Measurements from ENCODE around the gene TNFRSF11A. TPM values are rescaled to one million over a fixed set of nuclear protein-coding genes. Genes with fewer than 3 reads are reported as not detected.

The TNFRSF11A gene
- total RNA-seq, 5 donors from 2014 or later (not counting 1 experiment from before 2014, with no cell fraction given): 0.41 to 4.6 (median 1.2) TPM

DNA sequence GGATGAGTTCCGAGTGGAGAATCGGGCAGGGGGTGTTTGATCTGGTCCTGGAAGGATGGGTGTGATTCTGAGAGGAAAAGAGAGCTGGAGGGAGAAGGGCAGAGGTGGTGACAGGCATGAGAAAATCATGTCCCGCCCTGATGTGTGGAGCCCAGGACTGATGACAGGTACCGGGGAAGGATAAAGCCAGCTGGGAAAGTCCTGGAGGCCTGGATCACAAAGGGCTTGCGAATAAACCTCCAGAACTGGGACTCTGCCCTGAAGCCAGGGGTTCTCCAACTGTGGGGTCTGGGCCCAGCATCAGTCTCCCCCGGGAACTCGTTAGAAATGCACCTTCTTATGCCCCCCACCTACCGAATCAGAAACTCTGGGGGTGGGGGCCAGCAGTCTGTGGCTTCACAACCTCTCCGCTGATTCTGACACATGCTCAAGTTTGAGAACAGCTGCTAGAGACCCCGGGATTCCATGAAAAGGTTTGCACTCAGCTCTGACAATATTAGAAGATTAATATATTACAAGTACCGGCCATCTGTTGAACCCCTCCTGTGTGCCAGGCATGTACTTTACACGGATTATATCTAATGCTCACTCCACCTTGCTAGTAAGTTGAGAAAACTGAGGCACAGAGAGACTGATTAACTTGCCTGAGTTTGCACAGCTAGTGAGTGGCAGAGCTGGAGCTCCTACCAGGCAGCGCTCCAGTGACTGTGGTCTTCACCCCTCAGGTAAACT is 8.0 kb downstream of the TNFRSF11A start:
- no peak for ATAC-seq (replicated peaks in 1 of 4)
- Mint-ChIP-seq H3K27ac (no peak overlapping the region), H3K4me1 (peaks cover 13 to 24% (median 23%) of the 10 kb centered on the region in 3 donors), H3K4me3 (no peak overlapping the region), H3K36me3 (no peaks in the 10 kb centered on the region), H3K9me3 (no peaks in the 10 kb centered on the region), H3K27me3 (peaks cover 42 to 50% of the 10 kb centered on the region in 2 donors)
- ChIA-PET POLR2A (interaction anchor here in 1 of 2 donors (0.6 kb wide), 1 partner anchor 15 kb away, joined by 8 read pairs; no protein-coding TSS in a partner anchor), CTCF (no interaction called here)
- WGBS (ENCODE audit: insufficient coverage): 85% methylated on average over 6 of the region's 13 CpGs
- Histone ChIP-seq H3K27ac (ENCODE audit: low read length) (no peak overlapping the region), H3K36me3 (ENCODE audit: control insufficient read depth in 2 of 2, extremely low read depth in 1 of 2, insufficient read depth in 1 of 2, low read length in 1 of 2) (no peaks in the 10 kb centered on the region), H3K9me3 (no peaks in the 10 kb centered on the region), H3K4me3 (ENCODE audit: control insufficient read depth in 1 of 2, extremely low read depth in 1 of 2, low read length in 1 of 2) (no peak overlapping the region), H3K4me1 (ENCODE audit: control insufficient read depth in 1 of 2, extremely low read depth in 1 of 2, insufficient read depth in 2 of 2, low read length in 2 of 2) (peaks cover 8 to 16% of the 10 kb centered on the region in 2 experiments), H3K27me3 (replicated peaks in 1 of 2; ENCODE audit: control insufficient read depth in 2 of 2, extremely low read depth in 1 of 2, insufficient read depth in 2 of 2, low read length in 1 of 2) (peaks cover 0 to 47% of the 10 kb centered on the region in 2 experiments)
- DNase-seq: no peak

DNA sequence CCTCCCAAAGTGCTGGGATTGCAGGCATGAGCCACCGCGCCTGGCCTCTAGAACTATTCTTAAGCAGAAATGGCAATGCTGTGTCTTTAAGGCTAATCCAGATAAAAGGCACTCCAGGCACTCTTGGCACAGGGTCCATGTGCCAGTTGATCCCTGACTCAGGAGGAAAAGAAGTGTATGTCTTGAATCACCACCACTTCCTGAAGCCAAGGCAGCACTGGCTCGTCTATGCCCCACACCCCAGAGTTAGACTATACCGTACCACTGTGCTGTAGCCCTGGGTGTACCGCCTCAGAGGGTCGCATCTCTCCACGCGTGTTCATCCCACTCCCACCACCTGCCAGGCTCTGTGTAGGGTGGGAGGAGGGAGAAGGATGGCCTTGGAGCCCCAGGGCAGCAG is 9.0 kb downstream of the TNFRSF11A start:
- H3K4me1 Mint-ChIP-seq: peaks cover 13 to 23% (median 21%) of the 10 kb centered on the region in 3 donors
- Histone ChIP-seq H3K4me3 (ENCODE audit: control insufficient read depth in 1 of 2, extremely low read depth in 1 of 2, low read length in 1 of 2) (no peak overlapping the region), H3K27me3 (replicated peaks in 1 of 2; ENCODE audit: control insufficient read depth in 2 of 2, extremely low read depth in 1 of 2, insufficient read depth in 2 of 2, low read length in 1 of 2) (peaks cover 0 to 45% of the 10 kb centered on the region in 2 experiments), H3K9me3 (no peaks in the 10 kb centered on the region), H3K27ac (ENCODE audit: low read length) (no peak overlapping the region), H3K36me3 (ENCODE audit: control insufficient read depth in 2 of 2, extremely low read depth in 1 of 2, insufficient read depth in 1 of 2, low read length in 1 of 2) (no peaks in the 10 kb centered on the region), H3K4me1 (ENCODE audit: control insufficient read depth in 1 of 2, extremely low read depth in 1 of 2, insufficient read depth in 2 of 2, low read length in 2 of 2) (peaks cover 8 to 14% of the 10 kb centered on the region in 2 experiments)
- DNase-seq (no peak), ATAC-seq (replicated peaks in 1 of 4) (no peak)
- no peaks in the 10 kb centered on the region for H3K36me3 Mint-ChIP-seq
- H3K27ac Mint-ChIP-seq: no peak overlapping the region
- no peak overlapping the region for H3K4me3 Mint-ChIP-seq
- ChIA-PET POLR2A (interaction anchor here in 1 of 2 donors (0.6 kb wide), 1 partner anchor 14 kb away, joined by 8 read pairs; no protein-coding TSS in a partner anchor), CTCF (no interaction called here)
- 92% methylated on average over 2 of the region's 8 CpGs for WGBS (ENCODE audit: insufficient coverage)
- H3K9me3 Mint-ChIP-seq: no peaks in the 10 kb centered on the region
- peaks cover 37 to 46% of the 10 kb centered on the region in 2 donors for H3K27me3 Mint-ChIP-seq

GRCh38 chr18:62335494-62335893 is 10.4 kb downstream of the TNFRSF11A start:
- H3K27me3 Mint-ChIP-seq: peaks cover 29 to 36% of the 10 kb centered on the region in 2 donors
- H3K9me3 Mint-ChIP-seq: no peaks in the 10 kb centered on the region

GRCh38 chr18:62336618-62337017 is 11.5 kb downstream of the TNFRSF11A start:
- no peak for ATAC-seq (replicated peaks in 1 of 4)

More at GRCh38 chr18:62335494-62335893, 10.4 kb downstream of the TNFRSF11A start:
- no peak overlapping the region for H3K27ac Mint-ChIP-seq
- DNase-seq (no peak), ATAC-seq (replicated peaks in 1 of 4) (no peak)
- no peaks in the 10 kb centered on the region for H3K9me3 ChIP-seq
- no peaks in the 10 kb centered on the region for H3K36me3 ChIP-seq (ENCODE audit: control insufficient read depth in 2 of 2, extremely low read depth in 1 of 2, insufficient read depth in 1 of 2, low read length in 1 of 2)
- H3K4me1 Mint-ChIP-seq: peaks cover 0 to 12% (median 9%) of the 10 kb centered on the region in 3 donors
- no peak overlapping the region for H3K4me3 Mint-ChIP-seq
- ChIA-PET POLR2A (no interaction called here), CTCF (no interaction called here)
- no peak overlapping the region for H3K4me3 ChIP-seq (ENCODE audit: control insufficient read depth in 1 of 2, extremely low read depth in 1 of 2, low read length in 1 of 2)
- 85% methylated on average over 4 of the region's 5 CpGs for WGBS (ENCODE audit: insufficient coverage)
- H3K27me3 ChIP-seq (replicated peaks in 1 of 2; ENCODE audit: control insufficient read depth in 2 of 2, extremely low read depth in 1 of 2, insufficient read depth in 2 of 2, low read length in 1 of 2): peaks cover 0 to 35% of the 10 kb centered on the region in 2 experiments
- H3K4me1 ChIP-seq (ENCODE audit: control insufficient read depth in 1 of 2, extremely low read depth in 1 of 2, insufficient read depth in 2 of 2, low read length in 2 of 2): peaks cover 0 to under 1% of the 10 kb centered on the region in 2 experiments
- H3K27ac ChIP-seq (ENCODE audit: low read length): no peak overlapping the region
- no peaks in the 10 kb centered on the region for H3K36me3 Mint-ChIP-seq

DNA sequence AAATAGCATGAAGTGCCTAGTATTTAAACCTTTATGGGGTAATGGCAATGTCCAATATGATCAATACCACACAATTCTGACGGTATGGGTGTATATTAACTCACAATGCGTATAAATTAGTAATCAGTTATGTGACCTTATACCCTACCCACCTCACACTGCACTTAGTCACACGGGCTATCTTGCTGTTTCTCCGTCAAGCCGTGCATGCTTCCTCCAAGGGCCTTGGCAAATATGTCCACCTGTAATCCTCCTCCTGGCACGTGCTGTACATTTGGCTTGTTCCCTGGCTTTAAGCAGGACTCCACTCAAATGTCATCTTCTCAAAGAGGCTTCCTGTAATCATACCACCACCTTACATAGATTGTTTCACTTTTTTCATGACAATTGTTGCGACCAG is 12.2 kb downstream of the TNFRSF11A start:
- ChIA-PET POLR2A (no interaction called here), CTCF (no interaction called here)
- H3K4me3 ChIP-seq (ENCODE audit: control insufficient read depth in 1 of 2, extremely low read depth in 1 of 2, low read length in 1 of 2): no peak overlapping the region
- no peaks in the 10 kb centered on the region for H3K9me3 ChIP-seq
- Mint-ChIP-seq H3K27ac (no peak overlapping the region), H3K9me3 (no peaks in the 10 kb centered on the region), H3K36me3 (no peaks in the 10 kb centered on the region), H3K4me3 (no peak overlapping the region), H3K27me3 (peaks cover 27 to 29% of the 10 kb centered on the region in 2 donors), H3K4me1 (peaks cover 0 to 3% (median 0%) of the 10 kb centered on the region in 3 donors)
- H3K27me3 ChIP-seq (replicated peaks in 1 of 2; ENCODE audit: control insufficient read depth in 2 of 2, extremely low read depth in 1 of 2, insufficient read depth in 2 of 2, low read length in 1 of 2): peaks cover 0 to 26% of the 10 kb centered on the region in 2 experiments
- no peak for ATAC-seq (replicated peaks in 1 of 4)
- H3K4me1 ChIP-seq (ENCODE audit: control insufficient read depth in 1 of 2, extremely low read depth in 1 of 2, insufficient read depth in 2 of 2, low read length in 2 of 2): no peaks in the 10 kb centered on the region
- no peak for DNase-seq
- 95% methylated on average over 6 of the region's 7 CpGs for WGBS (ENCODE audit: insufficient coverage)
- no peak overlapping the region for H3K27ac ChIP-seq (ENCODE audit: low read length)
- H3K36me3 ChIP-seq (ENCODE audit: control insufficient read depth in 2 of 2, extremely low read depth in 1 of 2, insufficient read depth in 1 of 2, low read length in 1 of 2): no peaks in the 10 kb centered on the region

More at GRCh38 chr18:62336618-62337017, 11.5 kb downstream of the TNFRSF11A start:
- no peaks in the 10 kb centered on the region for H3K36me3 Mint-ChIP-seq
- CTCF ChIA-PET: no interaction called here
- Histone ChIP-seq H3K4me3 (ENCODE audit: control insufficient read depth in 1 of 2, extremely low read depth in 1 of 2, low read length in 1 of 2) (no peak overlapping the region), H3K4me1 (ENCODE audit: control insufficient read depth in 1 of 2, extremely low read depth in 1 of 2, insufficient read depth in 2 of 2, low read length in 2 of 2) (no peaks in the 10 kb centered on the region), H3K9me3 (no peaks in the 10 kb centered on the region), H3K36me3 (ENCODE audit: control insufficient read depth in 2 of 2, extremely low read depth in 1 of 2, insufficient read depth in 1 of 2, low read length in 1 of 2) (no peaks in the 10 kb centered on the region), H3K27me3 (replicated peaks in 1 of 2; ENCODE audit: control insufficient read depth in 2 of 2, extremely low read depth in 1 of 2, insufficient read depth in 2 of 2, low read length in 1 of 2) (peaks cover 0 to 26% of the 10 kb centered on the region in 2 experiments), H3K27ac (ENCODE audit: low read length) (no peak overlapping the region)
- H3K27me3 Mint-ChIP-seq: peaks cover 31% of the 10 kb centered on the region in 2 donors
- no peaks in the 10 kb centered on the region for H3K9me3 Mint-ChIP-seq
- POLR2A ChIA-PET: no interaction called here
- no peak overlapping the region for H3K4me3 Mint-ChIP-seq
- H3K4me1 Mint-ChIP-seq: peaks cover 0 to 6% (median 3%) of the 10 kb centered on the region in 3 donors
- no peak overlapping the region for H3K27ac Mint-ChIP-seq
- no peak for DNase-seq
- 82% methylated on average over 4 of the region's 5 CpGs for WGBS (ENCODE audit: insufficient coverage)

DNA sequence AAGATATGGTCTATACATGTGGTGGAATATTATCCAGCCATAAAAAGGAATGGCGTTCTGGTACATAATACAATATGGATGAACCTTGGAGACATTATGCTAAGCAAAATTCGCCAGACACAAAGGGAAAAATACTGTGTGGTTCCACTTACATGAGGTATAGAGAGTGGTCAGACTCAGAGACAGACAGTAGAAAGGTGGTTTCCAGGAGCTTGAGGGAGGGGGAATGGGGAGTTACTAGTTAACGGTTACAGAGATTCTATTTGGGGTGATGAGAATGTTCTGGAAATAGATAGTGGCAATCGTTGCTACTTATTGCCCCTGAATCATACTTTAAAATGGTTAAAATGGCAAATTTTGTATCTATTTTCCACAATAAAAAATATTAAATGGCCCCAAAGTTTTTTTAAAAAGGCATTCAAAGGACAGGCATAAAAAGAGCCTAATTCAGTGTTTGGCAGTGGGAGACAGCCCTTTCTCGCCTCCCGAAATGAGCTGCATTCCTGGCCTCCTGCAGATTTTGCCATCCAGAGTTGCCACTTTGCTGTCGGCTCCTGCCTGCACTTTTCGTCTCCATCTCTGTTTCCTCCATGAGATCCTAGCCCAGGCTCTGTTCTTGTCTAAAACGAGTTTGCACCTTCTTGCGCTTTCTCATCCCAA is 13.5 kb downstream of the TNFRSF11A start:
- DNase-seq (no peak), ATAC-seq (replicated peaks in 1 of 4) (no peak)
- no peaks in the 10 kb centered on the region for H3K36me3 Mint-ChIP-seq
- H3K27ac Mint-ChIP-seq: no peak overlapping the region
- H3K4me3 Mint-ChIP-seq: no peak overlapping the region
- CTCF ChIA-PET: no interaction called here
- POLR2A ChIA-PET: no interaction called here
- no peaks in the 10 kb centered on the region for H3K9me3 Mint-ChIP-seq
- peaks cover 19 to 27% of the 10 kb centered on the region in 2 donors for H3K27me3 Mint-ChIP-seq
- Histone ChIP-seq H3K36me3 (ENCODE audit: control insufficient read depth in 2 of 2, extremely low read depth in 1 of 2, insufficient read depth in 1 of 2, low read length in 1 of 2) (no peaks in the 10 kb centered on the region), H3K27me3 (replicated peaks in 1 of 2; ENCODE audit: control insufficient read depth in 2 of 2, extremely low read depth in 1 of 2, insufficient read depth in 2 of 2, low read length in 1 of 2) (peaks cover 0 to 20% of the 10 kb centered on the region in 2 experiments), H3K4me1 (ENCODE audit: control insufficient read depth in 1 of 2, extremely low read depth in 1 of 2, insufficient read depth in 2 of 2, low read length in 2 of 2) (no peaks in the 10 kb centered on the region), H3K9me3 (no peaks in the 10 kb centered on the region), H3K27ac (ENCODE audit: low read length) (no peak overlapping the region), H3K4me3 (ENCODE audit: control insufficient read depth in 1 of 2, extremely low read depth in 1 of 2, low read length in 1 of 2) (no peak overlapping the region)
- H3K4me1 Mint-ChIP-seq: peaks cover 0 to 3% (median 0%) of the 10 kb centered on the region in 3 donors
- whole genome bisulfite sequencing (ENCODE audit: insufficient coverage): 77% methylated on average over 8 of the region's 10 CpGs

All from T-cell (primary cell).